Activated T-cell treated with anti-CD3 and anti-CD28 coated beads, Interleukin-2, amount 50 U/mL, for 1 hour (primary cell): ENCODE results near the gene COL4A4.

Source experiments
- DNase-seq: peaks from one replicate; pipeline ENCODE4 v3.0.0-alpha.2; 2020

Gene COL4A4

GRCh38 chr2:226978300-226978699, 185.7 kb downstream of the COL4A4 start:
- DNase-seq = no peak

GRCh38 chr2:226977775-226978190, 186.2 kb downstream of the COL4A4 start:
- DNase-seq = no peak

- DNase-seq = no peak
Observed at GRCh38 chr2:226973816-226974215, 190.2 kb downstream of the COL4A4 start.

DNA sequence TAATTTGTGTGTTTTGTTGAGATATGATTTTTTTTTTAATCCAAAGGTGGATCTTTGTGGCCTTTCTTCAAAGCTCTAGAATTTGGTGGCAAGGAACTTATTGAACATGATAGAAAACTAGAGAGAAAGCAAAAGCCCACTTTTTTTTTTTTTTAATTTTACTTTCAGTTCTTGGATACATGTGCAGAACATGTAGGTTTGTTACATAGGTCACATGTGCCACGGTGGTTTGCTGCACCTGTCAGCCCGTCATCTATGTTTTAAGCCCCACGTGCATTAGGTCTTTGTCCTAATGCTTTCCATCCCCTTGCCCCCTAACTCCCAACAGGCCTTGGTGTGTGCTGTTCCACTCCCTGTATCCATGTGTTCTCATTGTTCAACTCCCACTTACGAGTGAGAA, 192.2 kb downstream of the COL4A4 start:
- no peak for DNase-seq

- no peak for DNase-seq
Observed at GRCh38 chr2:226971084-226971483, 192.9 kb downstream of the COL4A4 start.

GRCh38 chr2:226970362-226970761, 193.6 kb downstream of the COL4A4 start:
- DNase-seq = no peak

DNA sequence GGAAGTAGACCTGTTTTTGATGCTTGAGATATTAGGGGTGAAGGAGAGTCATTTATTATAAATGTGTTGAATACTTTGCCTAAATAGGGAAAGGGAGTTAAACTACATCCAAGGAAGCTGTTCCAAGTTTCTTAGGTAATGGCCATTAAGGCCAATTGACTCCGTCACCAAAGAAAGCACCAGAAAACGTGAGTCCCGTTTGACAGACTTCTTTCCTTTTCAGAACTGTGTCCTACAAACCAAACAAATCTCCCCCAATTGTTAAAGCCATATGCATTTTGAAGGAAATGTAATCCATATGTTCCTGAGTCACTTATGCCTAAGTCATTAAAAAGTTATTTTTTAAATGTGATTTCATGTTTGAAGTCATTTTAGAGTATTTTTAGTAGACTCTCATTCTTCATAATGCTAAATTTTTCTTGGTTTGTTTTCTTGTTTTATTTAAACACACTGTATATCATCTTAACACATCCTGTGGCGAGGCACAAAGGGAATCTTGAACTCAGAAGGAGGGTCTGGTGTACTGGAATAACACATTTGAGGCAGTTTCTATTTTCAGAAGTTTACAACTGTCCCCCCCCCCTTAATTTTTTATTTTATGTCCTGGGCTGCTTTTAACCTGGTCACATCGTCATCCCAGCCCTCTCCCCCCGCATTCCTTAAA, 194.5 kb downstream of the COL4A4 start:
- DNase-seq = no peak

- no peak for DNase-seq
Observed at GRCh38 chr2:226965376-226965775, 198.6 kb downstream of the COL4A4 start.

DNA sequence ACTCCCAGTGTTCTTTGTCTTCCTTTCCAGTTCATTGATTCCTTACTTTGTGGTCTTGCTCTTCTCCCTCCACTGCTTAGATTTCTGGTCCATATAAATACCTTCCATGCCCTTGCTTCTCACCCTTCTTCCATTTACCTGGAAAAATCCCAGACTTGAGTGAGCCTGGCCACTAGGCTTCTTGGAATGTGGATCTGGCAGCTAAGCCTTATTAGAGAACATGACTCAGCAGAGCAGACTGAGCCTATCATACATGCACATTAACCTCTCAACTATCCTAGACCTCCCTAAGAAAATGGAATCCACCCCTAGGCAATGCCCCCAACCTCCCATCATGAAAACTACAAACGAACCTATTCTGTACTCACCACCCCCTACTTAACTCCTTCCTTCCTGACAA, 200.5 kb downstream of the COL4A4 start:
- DNase-seq = no peak

DNA sequence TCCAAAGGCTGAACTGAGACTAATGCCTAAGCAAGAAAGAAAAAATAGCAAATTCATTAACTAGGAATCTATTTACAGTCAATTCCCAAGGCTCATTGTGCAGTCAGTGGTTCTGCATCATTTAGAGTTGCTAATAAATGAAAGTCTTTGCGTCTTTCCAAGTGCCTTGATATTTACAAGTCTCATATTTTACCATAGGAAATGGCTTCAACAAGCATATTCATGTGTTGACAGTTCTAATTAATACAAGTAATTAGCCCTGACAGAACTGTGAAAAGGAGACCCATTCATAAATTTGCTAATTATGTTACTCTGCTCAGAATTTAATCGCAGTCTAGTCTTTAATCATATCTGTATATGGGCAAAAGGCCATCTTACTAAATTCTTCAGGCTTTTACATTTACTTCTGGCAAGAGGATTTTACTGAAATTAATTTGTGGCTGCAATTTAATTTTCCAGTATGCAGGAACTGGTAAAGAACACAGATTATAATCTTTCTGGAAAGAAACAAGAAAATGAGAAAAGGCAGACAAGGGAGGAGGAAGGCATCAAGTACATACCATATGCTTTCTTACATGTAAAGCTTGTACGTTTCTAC, 201.7 kb downstream of the COL4A4 start:
- no peak for DNase-seq

DNA sequence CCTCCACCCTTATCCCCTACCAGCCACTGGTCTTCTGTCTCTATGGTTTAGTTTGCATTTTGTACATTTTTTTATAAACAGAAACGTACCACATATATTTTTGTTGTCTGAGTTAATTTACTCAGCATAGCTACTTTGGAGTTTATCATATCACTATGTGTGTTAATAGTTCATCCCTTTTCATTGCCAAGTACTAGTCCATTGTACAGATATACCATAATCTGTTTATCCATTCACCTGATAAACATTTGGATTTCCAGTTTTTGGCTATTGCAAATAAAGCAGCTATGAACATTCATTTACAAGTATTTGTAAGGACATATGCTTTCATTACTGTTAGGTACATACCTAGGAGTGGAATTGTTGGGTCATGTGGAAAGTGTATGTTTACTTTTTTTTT, 204.6 kb downstream of the COL4A4 start:
- no peak for DNase-seq

- DNase-seq = no peak
Observed at GRCh38 chr2:226956659-226957058, 207.3 kb downstream of the COL4A4 start.

DNA sequence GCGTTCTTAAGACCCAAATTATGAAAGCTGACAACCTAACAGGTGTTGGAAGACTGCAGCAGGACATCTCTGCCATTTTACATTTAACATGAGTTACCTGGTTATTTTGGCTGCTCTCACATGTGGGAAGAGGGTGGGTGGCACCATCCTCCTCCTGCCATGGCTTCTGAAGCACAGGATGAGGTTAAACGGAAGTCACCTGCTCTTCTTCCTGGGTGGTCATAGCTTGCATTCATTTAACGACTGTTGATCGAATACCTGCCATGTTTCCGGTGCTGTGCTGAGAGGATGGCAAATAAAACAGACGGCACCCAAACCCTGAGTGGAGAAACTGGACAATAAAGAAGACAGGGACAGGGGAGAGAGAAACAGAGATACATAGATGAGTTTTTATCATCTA, 210.2 kb downstream of the COL4A4 start:
- DNase-seq = no peak

- no peak for DNase-seq
Observed at GRCh38 chr2:226953206-226953605, 210.8 kb downstream of the COL4A4 start.
